Right lung (tissue), 10 donors: ENCODE results near the gene BUB3. TPM values are rescaled to one million over a fixed set of nuclear protein-coding genes. Genes with fewer than 3 reads are reported as not detected.

Experiments
- DNase-seq, 2 donors: peaks; one replicate each; pipeline ENCODE4 v3.0.0-alpha.2; 2013
- long read RNA-seq, 8 donors: transcript quantifications; one replicate each; lab custom pipeline, GENCODE V29; 2026
- polyA plus RNA-seq, 5 donors: library from polyadenylated mRNA; unstranded; fragments of 120-200 nt; gene quantifications; one replicate each; pipeline versions ENCODE4 v1.2.1 to v1.2.3, GENCODE V29; 2013; ENCODE audit warnings: inconsistent platforms in 1 of 5, low replicate concordance in 1 of 5; ENCODE audit not compliant: insufficient read length in 5 of 5, insufficient read depth in 1 of 5

The BUB3 gene
- polyA plus RNA-seq: 100 to 1,000 TPM in 3 of 5 donors, 10 to 100 TPM in 2; 92.3 to 160 (median 117) TPM
- long read RNA-seq, donor 1, full-length matches to known transcripts: 35 of 163 reads
- long read RNA-seq, donor 1, partial matches to known transcripts: 128 of 163 reads
- long read RNA-seq, donor 1, other reads (novel, unspliced or antisense): 0 of 163 reads
- long read RNA-seq, donor 2, full-length matches to known transcripts: 35 of 76 reads
- long read RNA-seq, donor 2, partial matches to known transcripts: 41 of 76 reads
- long read RNA-seq, donor 2, other reads (novel, unspliced or antisense): 0 of 76 reads
- long read RNA-seq, donor 3, full-length matches to known transcripts: 23 of 54 reads
- long read RNA-seq, donor 3, partial matches to known transcripts: 31 of 54 reads
- long read RNA-seq, donor 3, other reads (novel, unspliced or antisense): 0 of 54 reads
- long read RNA-seq, donor 4, full-length matches to known transcripts: 18 of 59 reads
- long read RNA-seq, donor 4, partial matches to known transcripts: 41 of 59 reads
- long read RNA-seq, donor 4, other reads (novel, unspliced or antisense): 0 of 59 reads
- long read RNA-seq, donor 5, full-length matches to known transcripts: 34 of 200 reads
- long read RNA-seq, donor 5, partial matches to known transcripts: 166 of 200 reads
- long read RNA-seq, donor 5, other reads (novel, unspliced or antisense): 0 of 200 reads
- long read RNA-seq, donor 6, full-length matches to known transcripts: 41 of 65 reads
- long read RNA-seq, donor 6, partial matches to known transcripts: 24 of 65 reads
- long read RNA-seq, donor 6, other reads (novel, unspliced or antisense): 0 of 65 reads
- long read RNA-seq, donor 7, full-length matches to known transcripts: 51 of 87 reads
- long read RNA-seq, donor 7, partial matches to known transcripts: 36 of 87 reads
- long read RNA-seq, donor 7, other reads (novel, unspliced or antisense): 0 of 87 reads
- long read RNA-seq, donor 8, full-length matches to known transcripts: 5 of 10 reads
- long read RNA-seq, donor 8, partial matches to known transcripts: 5 of 10 reads
- long read RNA-seq, donor 8, other reads (novel, unspliced or antisense): 0 of 10 reads

GRCh38 chr10:123154092-123154710, at the start of gene BUB3:
TSS of gene BUB3 (plus strand) at chr10:123154402. CDS start at chr10:123154918, 516 bp downstream.
- DNase-seq: peak; percentile 98 to 99

GRCh38 chr10:123109466-123109865, 44.7 kb upstream of the BUB3 start:
- no peak for DNase-seq

- no peak for DNase-seq
Measured at GRCh38 chr10:123117644-123118417, 36.4 kb upstream of the BUB3 start.

GRCh38 chr10:123119081-123119480, 35.1 kb upstream of the BUB3 start:
- no peak for DNase-seq

- no peak for DNase-seq
Measured at GRCh38 chr10:123126246-123126645, 28.0 kb upstream of the BUB3 start.

- DNase-seq: no peak
Measured at GRCh38 chr10:123129618-123130271, 24.5 kb upstream of the BUB3 start.

- DNase-seq: peak; percentile 73 to 83
Measured at GRCh38 chr10:123132576-123133477, 21.4 kb upstream of the BUB3 start.

- DNase-seq: no peak
Measured at GRCh38 chr10:123133541-123134342, 20.5 kb upstream of the BUB3 start.

GRCh38 chr10:123134343-123134914, 19.8 kb upstream of the BUB3 start:
- DNase-seq: no peak

GRCh38 chr10:123134915-123135414, 19.2 kb upstream of the BUB3 start:
- no peak for DNase-seq

- no peak for DNase-seq
Measured at GRCh38 chr10:123135415-123136141, 18.6 kb upstream of the BUB3 start, which contains the start of gene HMX3. TSS of gene HMX3 (plus strand) at chr10:123135970. CDS start at chr10:123136051, 81 bp downstream.

- DNase-seq: no peak
Measured at GRCh38 chr10:123136221-123136805, 17.9 kb upstream of the BUB3 start.

- DNase-seq: no peak
Measured at GRCh38 chr10:123136806-123137642, 17.2 kb upstream of the BUB3 start.

- no peak for DNase-seq
Measured at GRCh38 chr10:123139165-123139520, 15.1 kb upstream of the BUB3 start.

GRCh38 chr10:123139521-123140163, 14.6 kb upstream of the BUB3 start:
- DNase-seq: no peak
